HepG2 (cell line): Measurements from ENCODE around the gene UCK2.

Experiments used
- BHLHE40 ChIP-seq: IDR thresholded peaks from 2 replicates; pipeline ENCODE4 v1.6.1; 2011; ENCODE audit warnings: low read length, improper control_type of control experiment
- CCAR2 ChIP-seq: fragments of 200-400 bp; formaldehyde crosslinking; optimal IDR thresholded peaks from 2 replicates; pipeline ENCODE3; 2018; ENCODE audit warnings: low read depth, mild to moderate bottlenecking, low read length, moderate library complexity
- MXI1 ChIP-seq: IDR thresholded peaks from 3 replicates; pipeline ENCODE4 v1.6.1; 2012; ENCODE audit warnings: low read depth, low read length, inconsistent platforms, borderline replicate concordance
- NFE2L1 ChIP-seq: sonication (generic); formaldehyde crosslinking; IDR thresholded peaks from 2 replicates; pipeline ENCODE4 v1.4.0; 2020; ENCODE audit warnings: missing genetic modification reagents, mild to moderate bottlenecking, borderline replicate concordance
- RFX5 ChIP-seq: IDR thresholded peaks from 2 replicates; pipeline ENCODE4 v1.6.1; 2011; ENCODE audit warnings: low read depth, low read length, improper control_type of control experiment
- TRIM24 ChIP-seq: sonication (generic); formaldehyde crosslinking; IDR thresholded peaks from 2 replicates; pipeline ENCODE4 v1.8.0; 2022; ENCODE audit warnings: mild to moderate bottlenecking, missing genetic modification reagents
- ZKSCAN1 ChIP-seq: fragments of 150-350 bp; IDR thresholded peaks from 2 replicates; pipeline ENCODE4 v1.6.1; 2014; ENCODE audit warnings: low read length
- ZNF704 ChIP-seq: sonication (generic); formaldehyde crosslinking; IDR thresholded peaks from 2 replicates; pipeline ENCODE4 v1.8.1; 2023; ENCODE audit warnings: mild to moderate bottlenecking, inconsistent platforms, moderate library complexity, missing genetic modification reagents, borderline replicate concordance
- TF ChIP-seq, protein P1 (sequence below): sonication (generic); formaldehyde crosslinking; IDR thresholded peaks from 2 replicates; pipeline ENCODE4 v1.5.0; 2020; ENCODE audit warnings: mild to moderate bottlenecking, missing genetic modification reagents, moderate library complexity

GRCh38 chr1:165877411-165877810 is 50.0 kb downstream of the UCK2 start:
- TF ChIP-seq, protein P1, sequence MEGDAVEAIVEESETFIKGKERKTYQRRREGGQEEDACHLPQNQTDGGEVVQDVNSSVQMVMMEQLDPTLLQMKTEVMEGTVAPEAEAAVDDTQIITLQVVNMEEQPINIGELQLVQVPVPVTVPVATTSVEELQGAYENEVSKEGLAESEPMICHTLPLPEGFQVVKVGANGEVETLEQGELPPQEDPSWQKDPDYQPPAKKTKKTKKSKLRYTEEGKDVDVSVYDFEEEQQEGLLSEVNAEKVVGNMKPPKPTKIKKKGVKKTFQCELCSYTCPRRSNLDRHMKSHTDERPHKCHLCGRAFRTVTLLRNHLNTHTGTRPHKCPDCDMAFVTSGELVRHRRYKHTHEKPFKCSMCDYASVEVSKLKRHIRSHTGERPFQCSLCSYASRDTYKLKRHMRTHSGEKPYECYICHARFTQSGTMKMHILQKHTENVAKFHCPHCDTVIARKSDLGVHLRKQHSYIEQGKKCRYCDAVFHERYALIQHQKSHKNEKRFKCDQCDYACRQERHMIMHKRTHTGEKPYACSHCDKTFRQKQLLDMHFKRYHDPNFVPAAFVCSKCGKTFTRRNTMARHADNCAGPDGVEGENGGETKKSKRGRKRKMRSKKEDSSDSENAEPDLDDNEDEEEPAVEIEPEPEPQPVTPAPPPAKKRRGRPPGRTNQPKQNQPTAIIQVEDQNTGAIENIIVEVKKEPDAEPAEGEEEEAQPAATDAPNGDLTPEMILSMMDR (CRISPR knock-in tag): no peak
- no peak for TF ChIP-seq ZKSCAN1
- TF ChIP-seq TRIM24 (CRISPR knock-in tag): no peak
- no peak for TF ChIP-seq MXI1
- TF ChIP-seq CCAR2: no peak
- no peak for TF ChIP-seq NFE2L1 (CRISPR knock-in tag)
- no peak for TF ChIP-seq RFX5
- no peak for TF ChIP-seq BHLHE40
- TF ChIP-seq ZNF704 (CRISPR knock-in tag): no peak
